ENCODE measurements around the gene DNM3.
A peak's percentile ranks its signal among the peaks of the same experiment; 100 is the strongest.

DNM3 gene

GRCh38 chr1:172456344-172456769 is 615.1 kb downstream of the DNM3 start:
- DNase-seq (ENCODE audit: low read depth) = peak; percentile 60

- no peak for DNase-seq (ENCODE audit: low read depth)
Observed at GRCh38 chr1:172457479-172458130, 616.3 kb downstream of the DNM3 start.

- DNase-seq (ENCODE audit: low read depth) = no peak
Observed at GRCh38 chr1:172460177-172460576, 618.9 kb downstream of the DNM3 start.

GRCh38 chr1:172460887-172461315 is 619.6 kb downstream of the DNM3 start:
- DNase-seq (ENCODE audit: low read depth) = no peak

Data from CMK (cell line).